CD4-positive, alpha-beta T cell treated with Interleukin-17A for 4 hours (primary cell): ENCODE measurements around the gene DNAH8.

Experiments used
- DNase-seq: peaks from one replicate; pipeline ENCODE4 v3.0.0-alpha.2; 2020; ENCODE audit warnings: mixed read lengths

DNAH8 gene

DNA sequence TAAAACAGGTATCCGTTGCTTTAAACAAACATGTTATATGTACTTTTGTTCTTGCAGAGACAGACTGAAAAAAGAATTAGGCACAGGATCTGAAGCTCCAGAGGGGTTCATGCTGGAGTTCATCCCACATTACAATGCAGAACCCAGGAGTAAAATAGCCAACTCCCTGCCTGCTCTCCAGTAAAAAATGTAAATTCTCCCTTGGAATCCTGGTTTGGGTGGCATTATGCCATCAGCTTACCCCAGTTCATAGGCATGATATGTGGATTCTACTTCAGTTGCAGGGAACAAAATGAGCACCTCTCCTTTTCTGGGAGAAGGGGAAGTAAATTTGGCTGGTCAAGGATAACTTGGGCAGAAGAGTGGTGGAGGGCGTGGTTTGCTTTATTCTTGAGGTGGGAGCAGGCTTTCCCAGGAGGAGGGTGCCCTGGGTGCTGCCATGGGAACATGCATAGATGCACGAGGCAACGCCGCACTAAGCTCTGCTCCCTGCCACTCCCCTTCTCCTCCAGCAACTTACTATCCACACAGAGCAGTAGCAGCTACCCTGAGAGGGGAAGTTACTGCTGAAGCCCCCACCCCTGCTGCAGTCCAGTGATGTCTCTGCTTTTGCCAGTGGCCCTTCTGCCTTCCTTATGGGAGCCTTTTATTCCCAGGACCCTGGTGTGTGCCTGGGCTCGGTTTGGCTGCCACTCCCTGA lies 261.8 kb downstream of the DNAH8 start:
- no peak for DNase-seq

GRCh38 chr6:38978139-38978704 lies 263.1 kb downstream of the DNAH8 start:
- DNase-seq, result no peak

GRCh38 chr6:38982470-38982869 lies 267.4 kb downstream of the DNAH8 start:
- DNase-seq, result no peak

- no peak for DNase-seq
Observed at GRCh38 chr6:38984723-38985122, 269.6 kb downstream of the DNAH8 start.

DNA sequence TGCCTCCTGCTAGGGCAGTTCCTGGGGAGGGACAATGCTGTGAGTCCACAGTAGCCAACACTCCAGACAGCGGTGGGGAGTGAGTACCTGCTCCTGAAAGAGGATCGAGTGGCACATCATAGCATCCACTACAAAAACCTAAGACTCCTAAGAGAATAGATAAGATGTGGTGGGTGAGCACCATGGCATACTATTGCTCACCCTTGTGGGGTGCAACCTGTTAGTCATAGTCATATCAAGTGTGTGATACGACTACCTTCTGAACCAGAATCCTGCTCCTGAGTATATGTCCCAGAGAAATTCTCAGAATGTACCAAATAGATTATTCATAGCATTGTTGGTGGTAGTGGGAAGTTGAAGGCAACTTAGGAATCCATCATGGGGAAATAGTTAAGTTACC lies 270.7 kb downstream of the DNAH8 start:
- DNase-seq, result no peak

DNA sequence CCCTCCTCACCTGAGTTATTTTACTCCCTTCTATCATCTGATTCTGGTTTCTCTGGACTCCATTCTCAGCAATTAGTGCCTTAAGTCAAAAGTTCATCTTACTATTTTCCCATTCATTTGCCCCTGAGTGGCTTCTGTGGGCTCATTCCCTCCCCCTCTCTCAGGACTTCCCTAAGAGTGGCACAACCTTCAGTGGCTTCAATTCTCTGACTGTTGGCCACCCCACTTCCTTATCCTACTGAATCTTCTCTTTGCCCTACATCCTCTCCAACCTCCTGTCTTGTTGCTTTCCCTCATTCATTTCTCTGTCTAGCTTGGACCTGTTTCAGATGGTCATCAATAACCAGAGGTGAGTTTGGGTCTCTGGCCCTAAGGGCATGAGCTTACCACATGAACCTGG lies 272.4 kb downstream of the DNAH8 start:
- DNase-seq, result no peak

- no peak for DNase-seq
Observed at GRCh38 chr6:38988736-38989449, 273.8 kb downstream of the DNAH8 start.

- DNase-seq, result no peak
Observed at GRCh38 chr6:38990475-38990874, 275.4 kb downstream of the DNAH8 start.

DNA sequence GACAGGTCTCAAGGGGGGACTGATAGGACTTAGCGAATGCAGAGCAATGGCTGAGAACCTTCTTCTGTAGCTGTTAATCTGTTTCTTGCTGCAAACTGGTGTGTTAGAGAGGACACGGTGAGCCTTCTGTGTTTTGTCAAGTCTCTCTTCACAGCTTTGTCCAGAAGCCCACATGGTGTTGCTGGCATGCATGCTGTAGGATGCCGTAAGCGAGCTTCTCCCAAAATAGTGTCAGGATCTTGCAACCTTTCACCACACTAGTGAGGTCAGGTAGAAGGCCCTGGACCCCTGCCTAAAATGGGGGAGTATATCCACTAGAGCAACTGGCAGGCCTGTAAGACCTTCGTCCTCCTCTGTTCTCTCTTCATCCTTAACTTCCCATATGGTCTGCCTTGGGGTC lies 281.6 kb downstream of the DNAH8 start:
- DNase-seq, result no peak

- DNase-seq, result peak; percentile 29
Observed at GRCh38 chr6:38997128-38997761, 282.1 kb downstream of the DNAH8 start.

DNA sequence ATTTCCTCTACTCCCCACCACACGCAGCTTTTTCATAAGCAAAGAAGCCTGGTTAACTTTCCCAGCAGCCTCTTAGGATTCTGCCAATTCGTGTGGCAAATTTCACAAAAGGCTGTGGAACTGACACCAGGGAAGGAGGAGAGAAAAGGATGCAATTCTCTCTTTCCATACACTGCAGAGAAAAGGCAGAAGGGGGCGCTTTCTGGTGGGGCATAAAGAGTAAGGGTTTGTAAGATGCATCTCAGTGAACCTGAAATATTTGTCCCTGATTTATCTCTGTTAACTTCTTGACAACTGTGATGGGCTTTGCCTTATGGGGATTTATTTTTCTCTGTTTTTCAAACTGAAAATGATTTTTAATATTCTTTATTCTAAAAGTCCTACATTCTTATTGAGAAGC lies 288.0 kb downstream of the DNAH8 start:
- no peak for DNase-seq

- DNase-seq, result no peak
Observed at GRCh38 chr6:39003492-39003891, 288.4 kb downstream of the DNAH8 start.

DNA sequence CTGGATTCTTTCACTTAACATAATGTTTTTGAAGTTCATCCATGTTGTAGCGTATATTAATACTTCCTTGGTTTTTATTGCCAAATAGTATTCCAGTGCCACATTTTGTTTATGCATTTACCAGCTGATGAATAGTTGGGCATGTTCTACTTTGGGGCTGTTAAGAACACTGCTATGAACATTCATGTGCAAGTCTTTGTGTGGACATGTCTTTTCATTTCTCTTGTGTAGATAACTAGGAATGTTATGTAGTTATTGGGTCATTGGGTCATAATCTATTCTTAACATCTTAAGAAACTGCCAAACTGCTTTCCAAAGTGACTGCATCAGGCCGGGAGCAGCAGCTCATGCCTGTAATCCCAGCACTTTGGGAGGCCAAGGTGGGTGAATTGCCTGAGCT lies 289.7 kb downstream of the DNAH8 start:
- no peak for DNase-seq

DNA sequence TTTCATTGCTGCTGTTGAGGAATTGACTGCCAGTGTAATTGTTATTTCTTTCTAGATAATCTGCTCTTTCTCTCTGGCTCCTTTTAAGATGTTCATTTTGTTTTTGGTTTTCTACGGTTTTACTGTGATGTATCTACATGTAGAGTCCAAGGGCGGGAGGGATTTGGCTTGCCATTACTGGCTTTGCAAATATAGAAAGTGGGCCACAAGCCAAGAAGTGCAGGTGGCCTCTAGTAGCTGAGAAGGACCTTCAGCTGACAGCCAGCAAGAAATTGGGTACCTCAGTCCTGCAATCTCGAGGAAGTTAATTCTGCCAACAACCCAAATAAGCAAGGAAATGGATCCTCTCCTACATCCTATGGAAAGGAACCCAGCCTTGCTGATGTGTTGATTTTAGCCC lies 290.7 kb downstream of the DNAH8 start:
- no peak for DNase-seq

DNA sequence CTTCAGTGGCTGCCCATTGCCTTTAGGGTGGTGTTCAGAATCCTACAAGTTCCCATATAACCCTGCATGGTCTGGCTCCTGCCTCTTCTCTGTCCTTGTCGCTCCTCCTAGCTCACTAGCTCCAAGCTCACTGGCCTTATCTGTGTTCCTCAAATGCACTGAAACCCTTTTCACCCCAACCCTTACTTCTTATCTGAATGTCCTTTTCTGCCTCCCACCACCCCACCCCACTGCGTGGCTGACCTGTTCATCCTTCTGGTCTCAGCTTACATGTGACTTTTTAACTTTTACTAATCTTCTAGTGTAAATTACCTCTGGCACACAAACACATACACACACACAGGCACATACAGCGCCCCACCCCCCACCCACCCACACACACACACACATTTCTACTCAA lies 292.5 kb downstream of the DNAH8 start:
- no peak for DNase-seq

- no peak for DNase-seq
Observed at GRCh38 chr6:39008737-39009136, 293.6 kb downstream of the DNAH8 start.

GRCh38 chr6:39009476-39009875 lies 294.4 kb downstream of the DNAH8 start:
- DNase-seq, result no peak

DNA sequence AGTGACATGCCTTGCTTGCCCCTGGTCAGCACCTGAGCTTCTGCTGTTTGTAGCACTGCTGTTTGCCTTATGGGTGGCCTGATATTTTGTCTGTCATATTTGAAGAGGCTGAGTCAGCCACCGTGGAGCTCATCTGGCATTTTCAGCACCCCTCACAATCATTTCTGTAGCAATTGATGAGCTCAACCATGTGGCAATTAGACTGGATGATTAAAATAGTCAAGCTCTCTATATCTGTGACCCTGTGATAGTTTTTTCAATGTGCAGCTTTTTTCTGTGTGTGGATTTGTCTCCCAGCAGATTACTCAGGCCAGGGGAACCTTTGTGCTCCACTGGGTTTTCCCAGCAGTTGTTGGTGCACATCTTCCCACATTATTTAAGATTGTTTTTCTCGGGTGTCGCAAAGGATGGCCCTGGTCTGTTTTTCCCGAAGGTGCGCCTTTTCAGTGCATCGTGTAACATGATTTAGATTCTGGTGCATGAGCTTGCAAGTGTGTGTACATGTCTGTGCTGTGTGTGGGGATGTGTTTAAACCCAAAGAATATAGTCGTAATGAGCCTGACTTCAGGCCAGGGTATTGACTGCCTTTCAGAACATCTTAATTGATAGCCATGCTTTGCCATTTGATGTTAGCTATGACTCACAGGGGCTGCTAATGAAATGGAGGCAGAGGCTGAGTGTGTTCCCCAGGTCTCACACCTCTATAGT lies 301.9 kb downstream of the DNAH8 start:
- DNase-seq, result no peak

GRCh38 chr6:39017547-39017880 lies 302.4 kb downstream of the DNAH8 start:
- no peak for DNase-seq

DNA sequence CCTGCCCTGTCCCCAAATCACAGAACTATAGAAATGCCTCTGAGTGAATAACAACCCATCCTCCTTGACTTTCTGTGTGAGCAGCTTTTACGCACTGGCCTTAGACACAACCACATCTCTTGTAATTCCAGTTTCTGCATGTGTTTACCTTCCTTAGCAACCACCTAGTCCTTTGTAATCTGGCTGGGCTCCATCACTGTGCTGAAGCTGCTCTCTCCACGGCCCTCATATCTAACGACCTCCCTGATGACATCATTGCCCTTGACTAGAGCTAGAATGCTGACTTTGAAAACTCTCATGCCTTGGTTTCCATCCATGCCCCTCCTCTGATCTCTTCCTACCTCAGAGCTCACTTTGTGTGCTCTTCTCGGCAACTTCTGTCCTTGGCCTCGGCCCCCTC lies 303.0 kb downstream of the DNAH8 start:
- DNase-seq, result no peak

- no peak for DNase-seq
Observed at GRCh38 chr6:39020136-39020535, 305.0 kb downstream of the DNAH8 start.

- DNase-seq, result no peak
Observed at GRCh38 chr6:39021041-39021440, 305.9 kb downstream of the DNAH8 start.

DNA sequence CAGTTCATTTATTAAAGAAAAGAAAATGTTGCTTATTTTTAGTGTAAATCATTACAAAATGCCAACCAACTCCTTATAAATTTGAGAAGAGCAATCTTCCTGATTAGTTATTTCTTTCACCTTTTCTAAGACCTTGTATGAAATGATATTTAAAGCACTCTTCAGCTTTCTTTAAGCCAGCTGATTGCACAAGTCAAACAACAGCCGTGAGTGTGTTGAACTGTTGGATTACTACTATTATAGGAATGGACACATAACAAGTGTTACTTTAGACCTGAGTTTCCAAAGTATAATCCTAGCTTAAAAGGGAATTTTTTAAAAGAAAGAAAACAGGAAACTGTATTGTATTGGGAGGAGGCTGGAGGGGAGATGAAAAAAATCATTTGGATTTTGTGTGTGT lies 306.7 kb downstream of the DNAH8 start:
- no peak for DNase-seq
